Activated CD4-positive, alpha-beta memory T cell treated with anti-CD3 and anti-CD28 coated beads for 36 hours (primary cell): Measurements from ENCODE around the gene ITGB8. TPM values are rescaled to one million over a fixed set of nuclear protein-coding genes. Genes with fewer than 3 reads are reported as not detected.

Source experiments
- CTCF ChIA-PET: fragments of 350-600 bp; sonication (Branson Sonifier 250); formaldehyde crosslinking; loops from one replicate; lab custom pipeline; 2021; ENCODE audit warnings: antibody characterized with exemption, inconsistent platforms; lab: Charles Lee
- POLR2A ChIA-PET: fragments of 350-600 bp; sonication (Branson Sonifier 250); formaldehyde crosslinking; loops from one replicate; lab custom pipeline; 2021; ENCODE audit warnings: antibody characterized with exemption; lab: Charles Lee
- DNase-seq: peaks from one replicate; pipeline ENCODE4 v3.0.0-alpha.2; 2020
- H3K27ac Mint-ChIP-seq: one replicate; pipeline ENCODE4 v1.8.0; 2021; ENCODE audit warnings: mixed read lengths
- H3K27me3 Mint-ChIP-seq: one replicate; pipeline ENCODE4 v1.8.0; 2021; ENCODE audit warnings: mixed read lengths
- H3K36me3 Mint-ChIP-seq: one replicate; pipeline ENCODE4 v1.8.0; 2021; ENCODE audit warnings: mixed read lengths
- H3K4me1 Mint-ChIP-seq: one replicate; pipeline ENCODE4 v1.8.0; 2021; ENCODE audit warnings: low read depth, mixed read lengths
- H3K4me3 Mint-ChIP-seq: one replicate; pipeline ENCODE4 v1.8.0; 2021; ENCODE audit warnings: mild to moderate bottlenecking, mixed read lengths
- H3K9me3 Mint-ChIP-seq: one replicate; pipeline ENCODE4 v1.8.0; 2021; ENCODE audit warnings: mixed read lengths
- intact Hi-C: fragments of 100-400 bp; cut with micrococcal nuclease; formaldehyde crosslinking; loops from one replicate; pipeline ENCODE4 v1.15.1; 2023
- total RNA-seq, 2 experiments: library from RNA; stranded (reverse); gene quantifications; one replicate each; pipeline ENCODE4 v1.2.3, GENCODE V29; 2021

ITGB8 gene
- total RNA-seq, 2 experiments from 2014 or later, result not detected

DNA sequence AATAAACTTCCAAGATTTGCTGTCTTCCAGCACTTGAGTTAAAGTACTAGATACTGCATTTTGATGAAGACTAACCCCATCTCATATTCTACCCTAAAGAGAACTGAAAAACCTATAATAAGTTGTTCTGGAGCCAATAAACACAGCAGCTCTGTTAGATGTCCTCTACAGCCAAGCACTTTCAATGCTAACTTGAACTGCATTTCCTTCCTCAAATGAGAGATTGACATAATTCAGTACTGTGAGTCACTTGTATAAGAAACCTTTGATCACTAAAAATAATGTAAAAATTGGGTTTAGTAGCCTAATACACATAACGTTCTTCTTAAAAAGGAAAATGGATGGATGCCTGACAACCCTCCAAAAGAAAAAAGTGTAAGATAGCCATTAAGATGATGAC is 81.3 kb downstream of the ITGB8 start:
- Mint-ChIP-seq H3K27me3 (no peaks in the 10 kb centered on the region), H3K27ac (no peak overlapping the region), H3K4me1 (no peaks in the 10 kb centered on the region), H3K4me3 (no peak overlapping the region), H3K36me3 (no peaks in the 10 kb centered on the region), H3K9me3 (no peaks in the 10 kb centered on the region)
- intact Hi-C loops, result no loop called here
- CTCF ChIA-PET, result no interaction called here
- POLR2A ChIA-PET, result no interaction called here
- no peak for DNase-seq

- Mint-ChIP-seq H3K9me3 (peaks cover 2% of the 10 kb centered on the region), H3K27me3 (no peaks in the 10 kb centered on the region), H3K36me3 (no peaks in the 10 kb centered on the region), H3K4me3 (no peak overlapping the region), H3K4me1 (no peaks in the 10 kb centered on the region), H3K27ac (no peak overlapping the region)
- no peak for DNase-seq
- CTCF ChIA-PET, result no interaction called here
- POLR2A ChIA-PET, result no interaction called here
- intact Hi-C loops, result no loop called here
Measured at GRCh38 chr7:20417260-20417659, 86.6 kb downstream of the ITGB8 start.

DNA sequence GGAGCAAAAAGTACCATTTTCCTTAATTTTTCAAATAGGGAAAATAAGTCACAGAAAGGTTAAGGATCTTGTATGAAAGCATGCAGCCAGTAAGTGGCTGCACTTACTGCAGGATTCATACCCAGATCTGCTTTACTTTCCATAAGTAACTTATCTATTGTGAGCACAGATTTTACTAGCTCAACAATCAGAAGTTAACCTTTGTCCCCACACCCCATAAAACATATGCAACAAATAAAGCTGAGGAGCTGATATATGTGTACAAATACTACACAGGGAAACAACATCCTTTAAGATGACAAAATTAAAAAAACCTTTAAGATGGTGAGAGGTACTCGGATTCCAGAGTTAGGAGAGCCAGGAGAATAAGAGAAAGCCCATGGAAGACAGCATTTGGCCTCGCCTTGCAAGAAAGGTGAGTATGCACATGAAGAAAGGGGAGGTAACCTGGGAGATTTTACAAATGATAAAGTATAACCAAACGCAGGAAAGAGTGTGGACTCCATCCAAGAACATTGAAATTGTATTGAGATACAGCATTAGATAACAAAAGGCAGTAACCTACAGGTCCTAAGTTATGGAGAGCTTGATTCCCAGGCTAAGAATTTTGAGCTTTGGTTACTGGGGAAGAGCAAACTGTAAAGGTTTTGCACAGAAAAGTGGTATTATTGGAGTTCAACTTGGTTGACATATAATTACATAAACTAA is 87.1 kb downstream of the ITGB8 start:
- POLR2A ChIA-PET, result no interaction called here
- no peaks in the 10 kb centered on the region for H3K36me3 Mint-ChIP-seq
- H3K4me1 Mint-ChIP-seq, result no peaks in the 10 kb centered on the region
- H3K4me3 Mint-ChIP-seq, result no peak overlapping the region
- intact Hi-C loops, result no loop called here
- CTCF ChIA-PET, result no interaction called here
- peaks cover 2% of the 10 kb centered on the region for H3K9me3 Mint-ChIP-seq
- no peak for DNase-seq
- no peak overlapping the region for H3K27ac Mint-ChIP-seq
- H3K27me3 Mint-ChIP-seq, result no peaks in the 10 kb centered on the region

DNA sequence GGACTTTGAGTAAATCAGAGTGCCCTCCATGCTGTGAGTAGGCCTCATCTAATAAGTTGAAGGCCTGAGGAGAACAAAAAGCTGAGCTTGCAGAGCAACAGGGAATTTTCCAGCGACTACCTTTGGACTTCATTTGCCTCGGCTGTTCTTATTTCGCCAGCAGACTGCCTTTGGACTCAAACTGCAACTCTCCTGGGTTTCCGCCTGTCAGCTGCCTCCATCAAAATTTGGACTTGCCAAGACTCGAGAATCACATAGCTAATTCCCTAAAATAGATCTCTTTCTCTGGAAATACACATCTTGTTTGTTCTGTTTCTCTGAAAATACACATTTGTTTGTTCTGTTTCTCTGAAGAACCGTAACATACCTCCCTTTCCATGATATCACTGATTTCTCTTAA is 93.8 kb downstream of the ITGB8 start:
- intact Hi-C loops, result no loop called here
- no peak overlapping the region for H3K27ac Mint-ChIP-seq
- no peaks in the 10 kb centered on the region for H3K27me3 Mint-ChIP-seq
- ChIA-PET POLR2A (no interaction called here), CTCF (no interaction called here)
- H3K4me1 Mint-ChIP-seq, result no peaks in the 10 kb centered on the region
- peaks cover 5% of the 10 kb centered on the region for H3K9me3 Mint-ChIP-seq
- no peak overlapping the region for H3K4me3 Mint-ChIP-seq
- H3K36me3 Mint-ChIP-seq, result no peaks in the 10 kb centered on the region
- DNase-seq, result no peak

DNA sequence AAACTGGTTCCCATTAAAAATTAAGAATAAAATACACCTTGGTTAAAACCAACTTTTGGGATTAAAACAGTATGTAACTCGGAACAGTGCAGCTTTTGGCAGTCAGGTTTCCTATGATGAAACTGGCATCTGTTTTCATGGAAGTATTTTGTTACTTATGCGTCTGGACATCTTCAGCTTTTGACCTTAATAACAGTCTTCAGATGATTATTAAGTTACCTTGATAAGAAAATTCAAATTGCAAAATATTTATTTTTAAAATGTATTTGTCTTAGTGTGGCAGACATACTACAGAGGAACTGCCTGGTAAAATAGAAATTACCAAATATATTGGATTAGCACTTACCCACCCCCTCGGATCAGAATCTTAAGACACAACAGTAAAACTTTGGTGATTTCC is 100.0 kb downstream of the ITGB8 start:
- CTCF ChIA-PET, result no interaction called here
- intact Hi-C loops, result no loop called here
- POLR2A ChIA-PET, result no interaction called here
- no peaks in the 10 kb centered on the region for H3K36me3 Mint-ChIP-seq
- peaks cover 4% of the 10 kb centered on the region for H3K9me3 Mint-ChIP-seq
- no peak for DNase-seq
- H3K4me3 Mint-ChIP-seq, result no peak overlapping the region
- no peaks in the 10 kb centered on the region for H3K27me3 Mint-ChIP-seq
- H3K4me1 Mint-ChIP-seq, result no peaks in the 10 kb centered on the region
- no peak overlapping the region for H3K27ac Mint-ChIP-seq

DNA sequence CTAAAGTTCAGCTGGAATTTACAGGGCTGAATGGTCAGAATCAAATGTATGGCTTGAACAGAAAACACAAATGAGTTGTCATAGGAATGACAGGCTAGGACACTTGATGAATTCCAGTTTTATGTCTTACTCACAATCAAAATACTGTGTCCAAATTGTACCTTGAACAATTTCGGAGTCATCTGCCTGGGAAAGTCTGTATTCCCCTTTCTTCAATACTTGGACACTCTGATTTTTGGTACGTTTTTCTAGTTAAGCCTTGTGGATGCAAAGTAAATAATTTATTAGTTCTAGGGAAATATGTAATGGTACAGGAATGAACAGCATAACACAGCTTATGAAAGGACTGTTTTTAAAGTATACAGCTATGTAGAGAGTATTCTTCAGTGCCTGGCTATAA is 100.4 kb downstream of the ITGB8 start:
- Mint-ChIP-seq H3K4me1 (no peaks in the 10 kb centered on the region), H3K27ac (no peak overlapping the region), H3K36me3 (no peaks in the 10 kb centered on the region), H3K9me3 (peaks cover 3% of the 10 kb centered on the region), H3K4me3 (no peak overlapping the region), H3K27me3 (no peaks in the 10 kb centered on the region)
- DNase-seq, result no peak
- ChIA-PET CTCF (no interaction called here), POLR2A (no interaction called here)
- intact Hi-C loops, result no loop called here

DNA sequence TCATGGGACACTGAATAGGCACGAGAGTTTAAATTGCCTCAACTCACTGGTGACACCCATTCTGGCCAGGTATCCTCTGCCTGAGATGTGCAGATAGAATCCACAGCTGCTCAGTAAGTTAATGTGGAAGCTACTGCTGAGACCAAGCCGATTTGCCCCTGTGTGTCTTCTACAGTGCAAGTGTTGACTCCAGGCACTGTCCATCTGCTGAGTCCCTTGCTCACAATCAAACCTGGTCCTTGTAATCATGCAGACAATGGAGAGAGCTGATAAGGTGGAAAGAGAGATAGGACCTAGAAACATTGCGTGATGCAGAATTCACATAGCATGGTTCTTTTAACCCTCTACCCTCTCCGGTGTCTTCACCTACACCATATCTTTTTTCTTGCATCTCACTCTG is 101.4 kb downstream of the ITGB8 start:
- ChIA-PET CTCF (interaction anchor here (0.6 kb wide), 1 partner anchor 8 kb away, joined by 4 read pairs; no protein-coding TSS in a partner anchor), POLR2A (no interaction called here)
- Mint-ChIP-seq H3K9me3 (no peaks in the 10 kb centered on the region), H3K4me3 (no peak overlapping the region), H3K4me1 (no peaks in the 10 kb centered on the region), H3K36me3 (no peaks in the 10 kb centered on the region), H3K27me3 (no peaks in the 10 kb centered on the region), H3K27ac (no peak overlapping the region)
- DNase-seq, result no peak
- intact Hi-C loops, result no loop called here

DNA sequence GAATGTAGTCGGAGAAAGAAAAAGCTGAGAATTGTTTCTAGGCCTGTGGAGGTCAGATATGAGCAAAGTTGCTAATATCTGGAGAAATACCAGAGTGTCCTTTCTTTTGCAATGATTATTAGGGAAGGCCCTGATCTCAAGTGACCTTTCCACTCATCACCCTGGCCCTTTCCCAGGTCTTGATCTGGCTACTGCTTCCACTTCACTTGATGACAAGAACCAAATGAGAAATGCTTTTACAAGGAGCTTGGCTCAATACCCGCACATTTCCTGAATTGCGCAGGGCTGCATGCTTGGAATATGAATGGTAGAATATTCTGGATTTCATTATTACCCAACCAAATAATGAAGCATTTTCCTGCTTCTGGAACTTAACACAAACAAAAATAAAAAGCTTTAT is 104.6 kb downstream of the ITGB8 start:
- Mint-ChIP-seq H3K4me3 (no peak overlapping the region), H3K27ac (no peak overlapping the region), H3K36me3 (no peaks in the 10 kb centered on the region), H3K27me3 (no peaks in the 10 kb centered on the region), H3K9me3 (no peaks in the 10 kb centered on the region), H3K4me1 (no peaks in the 10 kb centered on the region)
- DNase-seq, result no peak
- CTCF ChIA-PET, result no interaction called here
- POLR2A ChIA-PET, result no interaction called here
- intact Hi-C loops, result no loop called here

- Mint-ChIP-seq H3K4me1 (no peaks in the 10 kb centered on the region), H3K27me3 (no peaks in the 10 kb centered on the region), H3K27ac (no peak overlapping the region), H3K36me3 (no peaks in the 10 kb centered on the region), H3K9me3 (no peaks in the 10 kb centered on the region), H3K4me3 (no peak overlapping the region)
- ChIA-PET CTCF (no interaction called here), POLR2A (no interaction called here)
- intact Hi-C loops, result no loop called here
- no peak for DNase-seq
Measured at GRCh38 chr7:20438248-20438647, 107.5 kb downstream of the ITGB8 start.

DNA sequence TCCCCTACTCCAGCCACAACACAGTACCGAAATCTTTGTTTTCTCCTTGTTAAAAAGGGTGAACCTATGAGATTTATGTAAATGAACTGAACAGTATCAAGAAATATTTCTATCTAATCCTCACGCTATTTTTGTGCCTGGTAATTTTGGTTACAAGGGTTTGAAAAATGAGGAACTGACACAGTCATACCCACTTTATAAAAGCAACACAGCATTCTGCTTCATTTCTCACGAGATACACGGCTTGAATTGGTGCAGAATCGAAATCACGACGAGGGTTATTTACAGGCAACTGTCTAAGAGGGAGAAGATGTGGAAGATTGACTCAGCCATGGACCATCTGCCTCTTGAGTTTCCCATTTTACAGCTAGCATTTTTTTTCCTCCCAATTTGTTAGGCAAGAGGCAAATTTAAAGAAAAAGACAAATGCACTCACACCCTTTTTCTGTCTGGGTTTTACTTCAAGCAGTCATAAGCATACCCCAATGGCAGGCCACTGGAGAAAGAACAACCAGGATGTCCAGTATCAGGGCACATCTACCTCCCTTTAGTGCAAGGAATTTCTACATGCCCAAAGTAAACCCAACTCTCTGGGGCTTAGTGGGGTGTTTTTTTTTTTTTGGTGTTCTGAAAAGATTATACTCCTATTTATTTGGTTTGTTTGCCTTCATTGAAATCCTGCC is 108.1 kb downstream of the ITGB8 start:
- Mint-ChIP-seq H3K27me3 (no peaks in the 10 kb centered on the region), H3K36me3 (no peaks in the 10 kb centered on the region), H3K9me3 (no peaks in the 10 kb centered on the region), H3K27ac (no peak overlapping the region), H3K4me1 (no peaks in the 10 kb centered on the region), H3K4me3 (no peak overlapping the region)
- CTCF ChIA-PET, result no interaction called here
- POLR2A ChIA-PET, result no interaction called here
- intact Hi-C loops, result no loop called here
- DNase-seq, result no peak

- Mint-ChIP-seq H3K36me3 (no peaks in the 10 kb centered on the region), H3K4me3 (no peak overlapping the region), H3K27ac (no peak overlapping the region), H3K27me3 (no peaks in the 10 kb centered on the region), H3K9me3 (peaks cover 2% of the 10 kb centered on the region), H3K4me1 (no peaks in the 10 kb centered on the region)
- intact Hi-C loops, result loop anchor here (10.0 kb wide), 1 partner anchor 685 kb away; no protein-coding TSS in a partner anchor
- no peak for DNase-seq
- ChIA-PET CTCF (no interaction called here), POLR2A (no interaction called here)
Measured at GRCh38 chr7:20439416-20440185, 108.9 kb downstream of the ITGB8 start.

DNA sequence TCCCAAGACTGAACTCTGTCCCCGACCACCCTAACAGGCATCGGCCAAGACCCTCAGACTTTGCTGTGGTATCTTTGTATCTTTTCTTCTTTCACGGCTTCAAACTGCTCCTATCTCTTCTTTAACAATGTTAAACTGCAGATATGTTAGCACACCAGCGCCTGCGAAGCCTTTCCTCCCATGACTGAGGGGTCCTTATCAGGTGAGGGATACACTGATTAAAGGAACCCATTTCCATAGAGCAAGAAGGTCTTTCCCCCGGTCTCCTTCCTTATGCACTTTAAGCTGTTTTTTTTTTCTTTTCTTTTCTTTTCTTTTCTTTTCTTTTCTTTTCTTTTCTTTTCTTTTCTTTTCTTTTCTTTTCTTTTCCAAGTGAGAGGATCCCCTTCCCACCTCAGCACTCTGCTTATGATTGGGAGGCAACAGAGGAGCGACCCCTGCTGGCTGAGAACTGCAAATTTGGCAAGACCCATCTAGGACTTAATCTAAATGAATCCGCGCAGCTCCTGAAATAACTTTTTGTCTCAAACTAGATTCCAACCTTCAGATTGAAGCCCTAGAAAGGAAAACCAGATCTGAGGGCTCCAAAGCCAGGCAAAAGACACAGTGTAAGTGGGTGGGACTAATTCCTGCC is 109.9 kb downstream of the ITGB8 start:
- H3K4me1 Mint-ChIP-seq, result no peaks in the 10 kb centered on the region
- intact Hi-C loops, result loop anchor here (10.0 kb wide), 1 partner anchor 686 kb away; no protein-coding TSS in a partner anchor
- H3K27ac Mint-ChIP-seq, result no peak overlapping the region
- H3K27me3 Mint-ChIP-seq, result no peaks in the 10 kb centered on the region
- CTCF ChIA-PET, result interaction anchor here (0.6 kb wide), 1 partner anchor 9 kb away, joined by 4 read pairs; no protein-coding TSS in a partner anchor
- H3K4me3 Mint-ChIP-seq, result no peak overlapping the region
- H3K9me3 Mint-ChIP-seq, result peaks cover 2% of the 10 kb centered on the region
- no peaks in the 10 kb centered on the region for H3K36me3 Mint-ChIP-seq
- POLR2A ChIA-PET, result no interaction called here
- DNase-seq, result peak; percentile 30
